CD4-positive, alpha-beta T cell treated with Interleukin-15 for 1 hour (primary cell): Measurements from ENCODE around the gene KIRREL1.

Experiments used
- DNase-seq: peaks from one replicate; pipeline ENCODE4 v3.0.0-alpha.2; 2020

Gene KIRREL1

GRCh38 chr1:157975228-157975950 lies 18.1 kb upstream of the KIRREL1 start:
- no peak for DNase-seq

- DNase-seq = no peak
Observed at GRCh38 chr1:157976888-157977287, 16.6 kb upstream of the KIRREL1 start.

- no peak for DNase-seq
Observed at GRCh38 chr1:157978586-157979403, 14.7 kb upstream of the KIRREL1 start.

- no peak for DNase-seq
Observed at GRCh38 chr1:157982136-157982535, 11.3 kb upstream of the KIRREL1 start.

- DNase-seq = no peak
Observed at GRCh38 chr1:157983787-157984186, 9.7 kb upstream of the KIRREL1 start.

GRCh38 chr1:157984469-157984868 lies 9.0 kb upstream of the KIRREL1 start:
- DNase-seq = no peak

GRCh38 chr1:157985473-157985872 lies 8.0 kb upstream of the KIRREL1 start:
- DNase-seq = no peak

- no peak for DNase-seq
Observed at GRCh38 chr1:157988002-157988401, 5.4 kb upstream of the KIRREL1 start.

GRCh38 chr1:157992031-157992832 lies 1.2 kb upstream of the KIRREL1 start:
- no peak for DNase-seq

- no peak for DNase-seq
Observed at GRCh38 chr1:157992833-157993146, 655 bp upstream of the KIRREL1 start.

- DNase-seq = no peak
Observed at GRCh38 chr1:157993918-157994605, 617 bp downstream of the KIRREL1 start.

GRCh38 chr1:157994704-157995582 lies 1.5 kb downstream of the KIRREL1 start:
- DNase-seq = no peak

GRCh38 chr1:157995583-157996169 lies 2.2 kb downstream of the KIRREL1 start:
- no peak for DNase-seq

- DNase-seq = no peak
Observed at GRCh38 chr1:157996433-157996832, 3.0 kb downstream of the KIRREL1 start.

GRCh38 chr1:158000507-158000906 lies 7.1 kb downstream of the KIRREL1 start:
- no peak for DNase-seq

GRCh38 chr1:158002022-158002630 lies 8.7 kb downstream of the KIRREL1 start:
- DNase-seq = no peak

GRCh38 chr1:158002631-158003405 lies 9.4 kb downstream of the KIRREL1 start:
- DNase-seq = no peak

- no peak for DNase-seq
Observed at GRCh38 chr1:158003406-158003800, 10.0 kb downstream of the KIRREL1 start.

GRCh38 chr1:158005224-158005623 lies 11.8 kb downstream of the KIRREL1 start:
- no peak for DNase-seq

GRCh38 chr1:158007180-158007579 lies 13.7 kb downstream of the KIRREL1 start:
- no peak for DNase-seq
